Esophagus mucosa (tissue), 1 donor: ENCODE measurements around the gene TTC7B. TPM values are rescaled to one million over a fixed set of nuclear protein-coding genes. Genes with fewer than 3 reads are reported as not detected.
"Not testable (repeated sequence)": the region's sequence is repeated elsewhere in the genome, so short reads cannot be mapped to it uniquely, and the experiment has no call there.

ENCODE experiments used
- ATAC-seq: fragments of 200-7000 bp; cut with Tn5 transposase; one replicate; pipeline ENCODE4 v1.9.1; 2020
- total RNA-seq: library from RNA; stranded (reverse); gene quantifications from one replicate; pipeline ENCODE4 v1.2.4, GENCODE V29; 2023
- donor health status: DM: yes; HTN: yes; CAD: no.

TTC7B gene
- total RNA-seq, 1 donor from 2014 or later = 9.9 TPM

DNA sequence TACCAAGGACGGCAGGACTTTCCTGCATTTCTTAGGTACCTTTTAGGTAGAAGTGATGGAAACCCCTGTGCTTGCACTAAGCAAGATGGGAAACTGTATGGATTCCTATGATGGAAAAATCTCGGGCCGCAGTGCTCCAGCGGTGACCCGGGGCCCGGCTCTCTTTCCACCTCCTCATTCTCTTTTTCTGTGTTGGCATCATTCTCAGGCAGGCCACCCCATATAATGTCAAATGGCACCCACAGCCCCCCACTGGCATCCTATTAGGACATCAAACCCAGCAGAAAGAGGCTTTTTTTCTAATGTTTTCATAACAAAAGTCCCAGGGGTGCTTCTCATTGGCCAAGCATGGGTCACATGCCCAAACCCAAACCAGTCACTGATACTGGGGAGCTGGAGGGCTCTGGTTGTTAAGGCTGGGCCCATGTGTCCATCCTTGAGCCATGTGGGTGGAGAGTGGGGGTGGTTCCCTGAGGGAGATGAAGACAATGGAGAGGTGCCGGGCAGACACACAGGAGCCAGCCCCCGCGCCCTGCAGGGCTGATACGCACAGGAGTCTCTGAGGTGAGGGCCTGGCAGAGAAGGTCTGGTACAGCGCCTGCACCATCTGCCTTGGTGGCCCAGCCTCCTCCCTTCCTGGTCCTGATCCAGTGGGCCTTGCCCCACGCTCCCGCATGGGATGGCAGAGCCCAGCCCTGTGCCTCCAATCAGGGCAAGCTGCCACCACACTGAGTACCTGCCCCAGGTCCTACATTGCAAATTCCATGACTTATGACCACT lies 277.3 kb downstream of the TTC7B start:
- no peak for ATAC-seq

DNA sequence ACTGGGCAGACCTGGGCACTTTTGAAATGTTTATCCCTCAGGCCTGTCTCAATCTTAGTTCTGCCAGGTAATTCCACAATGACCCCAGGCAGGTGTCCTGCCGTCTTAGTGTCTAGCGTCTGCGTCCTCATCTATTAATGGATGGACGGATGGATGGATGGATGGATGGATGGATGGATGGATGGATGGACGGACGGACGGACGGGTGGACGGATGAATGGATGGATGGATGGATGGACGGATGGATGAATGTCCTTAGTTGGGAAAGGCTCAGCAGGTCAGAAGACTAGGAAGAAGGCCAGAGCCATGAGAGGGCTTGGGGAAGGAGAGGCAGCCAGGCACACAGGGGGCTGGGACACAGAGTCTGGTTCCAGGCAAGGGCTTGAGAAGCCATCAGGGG lies 278.1 kb downstream of the TTC7B start:
- ATAC-seq = no peak

DNA sequence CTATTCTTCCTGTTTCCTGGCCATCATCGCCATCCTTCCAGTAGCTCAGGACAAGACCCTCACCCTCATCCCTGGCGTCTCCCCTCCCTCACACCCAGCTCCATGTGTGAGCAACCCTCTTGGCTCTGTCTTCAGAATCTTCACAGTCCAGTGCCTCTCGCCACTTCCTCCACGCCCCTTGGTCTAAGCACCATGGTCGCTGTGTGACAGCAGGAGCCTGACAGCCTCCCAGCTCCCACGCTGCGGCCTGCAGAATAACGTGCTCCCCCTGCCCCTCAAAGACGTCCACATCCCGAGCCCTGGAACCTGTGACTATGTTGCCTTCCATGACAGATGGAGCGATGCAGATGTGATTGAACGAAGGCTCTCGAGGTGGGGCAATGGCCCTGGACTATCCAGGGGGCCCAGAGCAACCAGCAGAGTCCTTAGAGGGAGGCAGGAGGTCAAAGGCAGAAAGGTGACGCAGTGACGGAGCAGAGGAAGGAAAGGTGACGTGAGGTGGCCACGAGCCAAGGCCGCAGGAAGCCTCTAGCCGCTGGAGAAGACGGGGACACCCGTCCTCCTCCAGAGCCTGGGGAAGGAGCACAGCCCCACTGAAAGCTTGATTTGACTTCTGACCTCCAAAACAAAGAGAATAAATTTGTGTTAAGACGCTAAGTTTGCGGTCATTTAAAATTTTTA lies 279.6 kb downstream of the TTC7B start:
- ATAC-seq = peak; percentile 66

GRCh38 chr14:90536092-90536491 lies 280.1 kb downstream of the TTC7B start:
- ATAC-seq = peak; percentile 44

- ATAC-seq = peak; percentile 5
Observed at GRCh38 chr14:90535556-90536090, 280.6 kb downstream of the TTC7B start.

DNA sequence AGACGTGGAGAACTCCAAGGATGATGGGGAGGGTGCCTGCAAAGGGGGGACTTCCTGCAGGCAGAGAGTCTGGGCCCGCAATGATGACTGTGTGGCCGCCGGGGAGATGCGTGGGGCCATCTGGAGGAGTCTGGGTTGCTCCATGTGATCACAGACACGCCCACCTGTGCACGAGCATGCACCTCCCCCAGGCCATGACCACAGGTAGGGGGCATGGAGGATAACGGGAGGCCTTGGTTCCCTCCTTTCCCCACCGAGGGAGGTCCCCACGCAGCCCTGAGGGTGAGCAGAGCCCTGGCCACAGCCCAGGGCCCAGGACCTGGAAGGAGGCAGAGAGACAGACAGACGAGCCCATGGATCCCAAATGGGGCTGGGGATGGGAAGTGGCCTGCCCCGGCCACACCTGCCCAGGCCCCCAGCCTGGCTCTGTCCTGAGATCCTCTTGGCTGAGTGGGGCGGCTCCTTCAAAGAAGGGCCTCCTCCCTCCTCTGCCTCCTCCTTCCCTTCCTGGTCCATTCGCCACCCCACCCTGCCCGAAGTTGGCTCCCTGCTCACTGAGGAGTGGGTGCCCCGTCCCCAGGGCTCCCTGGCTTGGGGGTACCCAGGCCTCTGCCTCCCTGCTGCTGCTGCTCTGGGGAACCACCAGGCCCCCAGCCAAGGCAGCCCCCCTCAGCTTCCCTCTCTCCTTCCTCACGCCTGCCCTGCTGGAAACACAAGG lies 281.2 kb downstream of the TTC7B start:
- ATAC-seq = no peak

DNA sequence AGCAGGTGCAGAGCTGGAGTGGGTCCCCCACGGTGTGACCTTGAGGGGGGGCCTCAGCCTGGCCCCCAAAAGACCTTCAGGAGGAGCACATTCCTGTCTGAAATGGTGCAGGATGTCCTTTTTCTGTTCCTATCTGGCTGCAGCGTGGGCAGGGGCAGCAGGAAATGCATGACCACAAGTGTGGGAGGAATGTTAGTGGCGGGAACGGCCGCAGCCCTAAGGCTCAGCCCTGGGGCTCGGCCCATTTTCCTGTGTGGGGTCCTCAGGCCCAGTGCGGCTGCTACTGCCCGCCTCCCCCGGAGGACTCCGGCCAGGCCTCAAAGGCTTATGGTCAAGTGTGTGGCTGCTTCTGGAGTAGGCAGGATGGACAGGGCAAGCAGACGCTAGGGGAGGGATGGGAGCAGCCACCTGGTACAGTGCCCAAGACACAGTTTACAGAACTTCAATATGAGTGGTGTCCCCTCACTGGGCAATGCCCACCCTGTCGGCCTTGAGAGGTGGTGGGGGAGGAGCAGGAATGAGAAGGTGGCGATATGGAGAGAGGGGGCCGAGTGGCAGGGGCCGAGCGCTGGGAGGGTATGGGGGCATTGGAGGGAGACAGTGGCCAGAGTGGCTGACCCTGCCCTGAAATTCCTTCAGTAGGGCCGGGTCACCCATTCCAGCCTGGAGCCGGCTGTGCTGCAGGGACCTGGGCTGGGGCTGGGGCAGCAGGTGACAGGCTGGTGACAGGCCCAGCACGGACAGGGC lies 282.0 kb downstream of the TTC7B start:
- ATAC-seq = no peak

GRCh38 chr14:90533591-90534021 lies 282.6 kb downstream of the TTC7B start:
- ATAC-seq = no peak

DNA sequence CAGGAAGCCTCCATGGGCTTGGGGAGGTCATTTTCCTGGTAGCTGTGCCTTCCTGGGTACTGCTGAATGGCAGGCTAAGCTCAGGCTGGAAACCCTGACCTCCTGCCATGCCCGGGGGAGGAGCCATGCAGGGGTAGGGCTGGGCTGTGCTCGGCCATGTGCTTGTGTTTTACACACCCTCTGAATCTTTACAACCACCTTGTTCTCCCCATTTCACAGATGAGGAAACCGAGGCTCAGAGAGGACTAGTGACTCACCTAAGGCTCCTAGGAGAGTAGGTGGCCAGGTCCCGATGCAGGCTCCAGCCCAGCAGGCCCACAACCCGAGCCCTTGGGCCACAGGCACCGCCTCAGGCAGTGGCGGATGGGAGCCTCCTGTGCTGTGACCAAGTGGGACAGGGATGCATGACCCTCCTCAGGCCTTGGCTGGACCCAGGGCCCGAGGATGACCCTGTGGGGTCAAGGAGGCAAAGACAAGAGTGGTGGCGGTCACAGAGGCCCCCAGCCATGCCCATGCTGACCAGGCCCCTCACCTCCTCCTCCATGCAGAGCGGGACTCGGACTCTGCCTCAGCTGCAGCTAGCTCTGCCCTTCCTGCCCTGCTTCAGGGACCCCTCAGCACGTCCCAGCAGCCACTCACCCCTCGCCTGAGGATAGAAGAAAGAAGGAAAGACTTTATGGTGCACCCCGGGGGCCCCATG lies 283.3 kb downstream of the TTC7B start:
- ATAC-seq = no peak

DNA sequence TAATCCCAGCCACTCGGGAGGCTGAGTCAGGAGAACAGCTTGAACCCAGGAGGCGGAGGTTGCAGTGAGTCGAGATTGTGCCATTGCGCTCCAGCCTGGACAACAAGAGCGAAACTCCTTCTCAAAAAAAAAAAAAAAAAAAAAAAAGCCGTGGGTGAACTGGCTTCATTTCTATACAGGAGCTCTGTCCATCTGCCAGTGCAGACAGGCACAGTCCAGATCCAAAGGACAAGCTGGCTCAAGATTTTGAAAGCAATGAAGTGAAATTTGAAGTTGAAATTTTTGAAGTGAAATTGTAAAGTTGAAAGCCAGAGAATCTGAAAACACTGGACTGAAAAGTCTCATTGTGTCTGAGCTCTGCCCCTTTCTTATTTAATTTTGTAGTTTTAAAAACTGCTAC lies 284.7 kb downstream of the TTC7B start:
- no peak for ATAC-seq

- no peak for ATAC-seq
Observed at GRCh38 chr14:90530523-90530922, 285.7 kb downstream of the TTC7B start.

GRCh38 chr14:90527978-90528377 lies 288.3 kb downstream of the TTC7B start:
- no peak for ATAC-seq

- ATAC-seq = not testable (repeated sequence)
Observed at GRCh38 chr14:90526536-90526935, 289.7 kb downstream of the TTC7B start.

- not testable (repeated sequence) for ATAC-seq
Observed at GRCh38 chr14:90525353-90526028, 290.7 kb downstream of the TTC7B start.

DNA sequence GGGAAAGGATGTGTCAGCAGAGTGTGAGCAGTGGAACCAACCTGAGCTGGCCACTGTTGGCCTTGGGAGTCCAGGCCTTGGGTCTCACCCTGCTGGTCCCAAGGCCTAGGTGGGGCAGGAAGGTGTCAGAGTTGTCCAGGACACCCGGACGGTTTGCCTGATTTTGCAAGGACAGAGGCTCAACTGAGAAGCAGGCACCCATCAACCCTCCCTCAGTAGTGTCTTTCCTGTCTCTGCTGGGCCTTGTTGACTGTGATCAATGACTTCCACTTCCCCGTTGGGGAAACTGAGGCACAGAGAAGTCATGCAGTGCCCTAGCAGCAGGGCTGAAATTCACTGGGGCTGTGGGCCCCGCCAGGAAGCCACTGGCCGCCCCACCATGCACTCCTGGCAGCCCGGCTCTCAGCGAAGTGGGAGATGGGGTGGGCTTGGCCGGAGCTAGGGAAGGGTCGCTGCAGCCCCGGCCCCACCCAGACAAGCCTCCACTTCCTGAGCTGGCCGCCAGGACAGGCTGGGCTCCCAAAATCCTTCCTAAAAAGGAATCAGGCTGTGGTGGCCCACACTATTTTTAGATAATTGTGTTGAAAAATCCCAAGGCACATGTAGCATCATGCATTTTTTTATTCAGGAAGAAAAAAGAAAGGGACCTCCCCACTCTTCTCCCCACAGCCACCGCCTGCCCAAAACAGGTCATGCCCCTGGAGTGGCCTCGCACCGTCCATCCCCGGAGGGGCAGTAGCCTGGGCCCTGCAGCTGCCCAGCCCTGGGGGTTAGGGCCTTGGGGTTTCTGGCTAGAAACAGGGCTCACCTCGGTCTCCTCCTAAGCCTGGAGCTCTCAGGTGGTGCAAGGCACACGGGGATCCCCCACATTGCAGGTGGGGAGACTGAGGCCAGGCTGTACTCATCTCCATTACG lies 292.0 kb downstream of the TTC7B start:
- no peak for ATAC-seq

- ATAC-seq = no peak
Observed at GRCh38 chr14:90523544-90523943, 292.7 kb downstream of the TTC7B start.

- ATAC-seq = peak; percentile 41
Observed at GRCh38 chr14:90522571-90523191, 293.5 kb downstream of the TTC7B start.

DNA sequence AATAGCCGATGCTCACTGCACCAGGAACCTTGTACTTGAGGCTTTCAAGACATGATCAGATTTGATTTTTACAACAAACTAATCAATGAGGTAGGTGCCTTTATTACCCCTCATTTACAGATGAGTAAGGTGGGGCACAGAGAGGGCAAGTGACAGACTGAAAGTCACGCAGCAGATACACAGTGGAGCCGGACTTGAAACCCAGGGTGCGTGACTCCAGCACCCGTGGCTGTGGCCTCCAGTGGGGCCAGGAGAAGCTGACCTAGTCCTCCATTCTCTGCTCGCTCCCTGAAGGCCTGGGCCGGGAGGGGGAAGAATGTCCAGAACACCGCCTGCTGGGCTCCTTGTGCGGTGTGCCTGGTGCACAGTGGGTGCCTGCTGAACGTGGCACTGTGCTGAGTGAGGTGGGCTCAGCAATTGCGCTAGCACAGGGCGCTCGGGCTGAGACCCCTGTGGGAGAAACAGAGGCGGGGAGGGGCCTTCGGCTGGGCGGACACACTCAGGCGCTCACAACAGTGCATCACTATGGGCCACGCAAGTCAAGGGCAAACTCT lies 294.2 kb downstream of the TTC7B start:
- ATAC-seq = no peak
